IMR-90 (cell line): ENCODE measurements around the gene CHRNB4. TPM values are rescaled to one million over a fixed set of nuclear protein-coding genes. Genes with fewer than 3 reads are reported as not detected.

Experiments
- ATAC-seq: fragments of 200-7000 bp; cut with Tn5 transposase; 2 replicates; pipeline ENCODE4 v1.9.1; 2020; ENCODE audit warnings: low read depth, mild to moderate bottlenecking, moderate library complexity
- BruUV-seq: library from RNA; stranded (reverse); fragments of 400-500 nt; replicated peaks from 2 replicates; lab custom pipeline; 2021; lab: Mats Ljungman, UMichigan
- CTCF ChIA-PET: fragments of 300-600 bp; formaldehyde crosslinking; extraction: SDS; loops from one replicate; lab custom pipeline; 2021; ENCODE audit warnings: antibody characterized with exemption; lab: Yijun Ruan, JAX
- POLR2A ChIA-PET: fragments of 300-600 bp; sonication (Branson Sonifier 250); formaldehyde crosslinking; loops from one replicate; lab custom pipeline; 2022; ENCODE audit warnings: antibody characterized with exemption; ENCODE audit not compliant: unreplicated experiment; lab: Charles Lee
- DNase-seq: peaks from one replicate; pipeline ENCODE4 v3.0.0; 2013
- H2AFZ ChIP-seq: replicated peaks from 2 replicates; pipeline ENCODE3; 2013; ENCODE audit warnings: low read length, mild to moderate bottlenecking; ENCODE audit not compliant: poor library complexity
- H2AK5ac ChIP-seq: 2 replicates; pipeline ENCODE4 v1.6.1; 2013; ENCODE audit warnings: low read depth, low read length, inconsistent platforms
- H2AK9ac ChIP-seq: replicated peaks from 2 replicates; pipeline ENCODE3; 2013; ENCODE audit warnings: mild to moderate bottlenecking, low read depth, low read length, moderate library complexity; ENCODE audit not compliant: poor library complexity
- H2BK120ac ChIP-seq: 2 replicates; pipeline ENCODE4 v1.6.1; 2013; ENCODE audit warnings: low read depth, low read length, inconsistent platforms
- H2BK15ac ChIP-seq: 3 replicates; pipeline ENCODE4 v1.6.1; 2013; ENCODE audit warnings: low read depth, low read length, inconsistent platforms
- H2BK20ac ChIP-seq: 2 replicates; pipeline ENCODE4 v1.6.1; 2013; ENCODE audit warnings: low read depth, mild to moderate bottlenecking, inconsistent platforms, low read length, moderate library complexity
- H2BK5ac ChIP-seq: 2 replicates; pipeline ENCODE4 v1.6.1; 2013; ENCODE audit warnings: mild to moderate bottlenecking, low read depth, low read length, inconsistent platforms; ENCODE audit not compliant: poor library complexity, severe bottlenecking
- H3K14ac ChIP-seq: replicated peaks from 2 replicates; pipeline ENCODE4 v1.6.1; 2013; ENCODE audit warnings: low read depth, low read length, inconsistent platforms
- H3K18ac ChIP-seq: 2 replicates; pipeline ENCODE4 v1.6.1; 2013; ENCODE audit warnings: low read depth, low read length, control low read depth
- H3K23ac ChIP-seq: 2 replicates; pipeline ENCODE4 v1.6.1; 2013; ENCODE audit warnings: low read depth, low read length, inconsistent platforms
- H3K27ac ChIP-seq: 2 replicates; pipeline ENCODE4 v1.5.1; 2013; ENCODE audit warnings: mild to moderate bottlenecking, control low read depth, low read length; ENCODE audit not compliant: insufficient read depth
- H3K27me3 ChIP-seq: 2 replicates; pipeline ENCODE4 v1.6.1; 2013; ENCODE audit warnings: low read length; ENCODE audit not compliant: control insufficient read depth, insufficient read depth
- H3K36me3 ChIP-seq: 2 replicates; pipeline ENCODE4 v1.6.1; 2013; ENCODE audit warnings: low read length, mixed read lengths; ENCODE audit not compliant: control insufficient read depth, insufficient read depth
- H3K4ac ChIP-seq: 2 replicates; pipeline ENCODE4 v1.6.1; 2013; ENCODE audit warnings: low read depth, low read length, inconsistent platforms
- H3K4me1 ChIP-seq: 2 replicates; pipeline ENCODE4 v1.6.1; 2013; ENCODE audit warnings: low read length, mixed read lengths; ENCODE audit not compliant: control insufficient read depth, insufficient read depth
- H3K4me2 ChIP-seq: 2 replicates; pipeline ENCODE4 v1.6.1; 2013; ENCODE audit warnings: low read depth, mild to moderate bottlenecking, control low read depth, low read length, moderate library complexity
- H3K4me3 ChIP-seq: 2 replicates; pipeline ENCODE4 v1.5.1; 2013; ENCODE audit warnings: low read depth, mild to moderate bottlenecking, control low read depth, low read length, moderate library complexity; ENCODE audit not compliant: insufficient read depth
- H3K56ac ChIP-seq: 2 replicates; pipeline ENCODE4 v1.6.1; 2013; ENCODE audit warnings: low read length, inconsistent platforms; ENCODE audit not compliant: insufficient read depth; ENCODE audit errors: extremely low read depth
- H3K79me1 ChIP-seq, 2 experiments: 2 replicates each; pipeline ENCODE4 v1.6.1; 2013; ENCODE audit warnings: low read length in 2 of 2, inconsistent platforms in 1 of 2, low read depth in 1 of 2
- H3K9ac ChIP-seq: 2 replicates; pipeline ENCODE4 v1.6.1; 2013; ENCODE audit warnings: low read depth, low read length, control low read depth
- H3K9me1 ChIP-seq: 2 replicates; pipeline ENCODE4 v1.6.1; 2013; ENCODE audit warnings: low read length, inconsistent platforms; ENCODE audit not compliant: insufficient read depth
- H3K9me3 ChIP-seq: 2 replicates; pipeline ENCODE4 v1.6.1; 2013; ENCODE audit warnings: low read length; ENCODE audit not compliant: control insufficient read depth, insufficient read depth
- H4K20me1 ChIP-seq: 2 replicates; pipeline ENCODE4 v1.6.1; 2013; ENCODE audit warnings: low read length, inconsistent platforms; ENCODE audit not compliant: insufficient read depth
- H4K5ac ChIP-seq: 2 replicates; pipeline ENCODE4 v1.6.1; 2013; ENCODE audit warnings: mild to moderate bottlenecking, low read depth, low read length, control low read depth
- H4K8ac ChIP-seq, 2 experiments: 2 replicates each; pipeline ENCODE4 v1.6.1; 2013; ENCODE audit warnings: low read depth in 2 of 2, low read length in 2 of 2, control low read depth in 1 of 2, inconsistent platforms in 1 of 2
- H4K91ac ChIP-seq: 2 replicates; pipeline ENCODE4 v1.6.1; 2013; ENCODE audit warnings: low read depth, low read length, inconsistent platforms; ENCODE audit not compliant: insufficient read depth
- MXI1 ChIP-seq: IDR thresholded peaks from 2 replicates; pipeline ENCODE4 v1.6.1; 2012; ENCODE audit warnings: low read depth, mild to moderate bottlenecking, low read length, moderate library complexity, borderline replicate concordance
- WGBS, 2 experiments: methylation state at CpG; one replicate each; pipeline versions ENCODE4 v1.1.5 to v1.1.7; 2013; ENCODE audit warnings: missing lambda C conversion rate in 2 of 2; ENCODE audit not compliant: insufficient read length in 1 of 2; ENCODE audit errors: extremely low coverage in 2 of 2; 5-methylcytosine and 5-hydroxymethylcytosine counted together
- dilution Hi-C: fragments of 300-500 bp; cut with HindIII; formaldehyde crosslinking; loops from one replicate; pipeline ENCODE4 v1.14.3; 2018; ENCODE audit warnings: low sequenced_read_pairs; ENCODE audit not compliant: unreplicated experiment
- in situ Hi-C: fragments of 300-500 bp; cut with MboI; formaldehyde crosslinking; loops from 3 replicates; pipeline ENCODE4 v1.14.3; 2019; ENCODE audit warnings: low sequenced_read_pairs, inconsistent platforms, mixed read lengths
- intact Hi-C: fragments of 100-400 bp; cut with micrococcal nuclease; formaldehyde crosslinking; loops from 2 replicates; pipeline ENCODE4 v1.10.0; 2022
- polyA plus RNA-seq, 3 experiments: library from polyadenylated mRNA; depleted of rRNA; stranded (reverse); fragments of >200 nt; gene quantifications; 2 replicates each; pipeline ENCODE4 v1.2.3, GENCODE V29; 2012; ENCODE audit warnings: low replicate concordance in 1 of 3
- total RNA-seq: library from RNA; depleted of rRNA; stranded (reverse); fragments of >200 nt; gene quantifications from 2 replicates; pipeline ENCODE4 v1.2.3, GENCODE V29; 2012

Gene CHRNB4
- total and polyA plus RNA-seq, 2 of the 4 experiments (the other 2 are of a cell fraction) = not detected

DNA sequence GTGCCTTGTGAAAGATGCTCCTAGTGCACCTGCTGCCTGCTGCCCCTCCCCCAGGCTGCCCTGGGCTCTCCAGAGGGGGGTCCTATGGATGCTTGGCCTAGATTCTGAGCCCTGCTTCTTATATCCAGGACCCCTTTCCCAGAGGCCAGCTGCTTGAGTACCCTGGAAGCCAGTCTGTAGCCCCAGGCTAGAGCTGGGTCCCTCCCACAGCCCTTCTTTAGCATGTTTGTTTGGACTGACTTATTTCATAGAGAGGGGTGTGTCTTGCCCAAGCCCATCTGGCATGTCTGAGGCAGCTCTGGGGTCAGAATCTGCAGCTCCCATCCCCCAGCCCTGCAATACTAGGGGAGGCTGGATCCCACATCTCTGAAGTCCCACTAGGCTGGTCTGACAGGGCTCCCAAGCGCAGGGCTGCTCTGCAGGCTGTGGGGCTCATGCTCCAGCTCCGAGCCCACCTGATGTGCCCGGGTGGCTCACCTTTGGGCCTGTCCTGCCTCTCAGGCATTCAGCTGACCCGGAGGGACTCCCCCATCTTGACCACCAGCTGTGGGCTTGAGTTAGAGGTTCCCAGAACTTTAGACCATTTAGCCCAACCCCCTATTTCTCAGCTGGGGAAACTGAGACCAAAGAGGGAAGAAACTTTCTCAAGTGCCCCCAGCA lies 3.1 kb downstream of the CHRNB4 start:
- in situ Hi-C loops = no loop called here
- no peak for ATAC-seq
- no TSS peak for BruUV-seq

More for the DNA sequence above, 3.1 kb downstream of the CHRNB4 start:
- intact Hi-C loops (loop anchor here (1.0 to 5.0 kb wide), 3 partner anchors 71 to 546 kb away; no protein-coding TSS in a partner anchor), dilution Hi-C loops (no loop called here)
- no peak overlapping the region for H3K9ac ChIP-seq
- no peak for DNase-seq
- POLR2A ChIA-PET = no interaction called here
- H2AK5ac ChIP-seq = no peak overlapping the region
- no peak overlapping the region for H2AK9ac ChIP-seq
- TF ChIP-seq MXI1 = no peak
- H3K4ac ChIP-seq = no peak overlapping the region
- no peak overlapping the region for H3K18ac ChIP-seq
- no peak overlapping the region for H3K4me2 ChIP-seq
- H3K36me3 ChIP-seq = no peaks in the 10 kb centered on the region
- H2BK15ac ChIP-seq = no peak overlapping the region
- no peak overlapping the region for H4K8ac ChIP-seq
- no peaks in the 10 kb centered on the region for H3K4me1 ChIP-seq
- H3K23ac ChIP-seq = no peak overlapping the region
- WGBS, 2 experiments = 70% methylated on average over 3 of the region's 4 CpGs; no CpG with 5 or more reads in 1 of the 2 experiments
- H3K27ac ChIP-seq = no peak overlapping the region
- H2AFZ ChIP-seq = no peak overlapping the region
- H2BK5ac ChIP-seq = no peak overlapping the region
- H3K9me1 ChIP-seq = no peaks in the 10 kb centered on the region
- no peak overlapping the region for H3K56ac ChIP-seq
- no peaks in the 10 kb centered on the region for H3K79me1 ChIP-seq
- peaks cover 5% of the 10 kb centered on the region for H3K9me3 ChIP-seq
- no peak overlapping the region for H2BK20ac ChIP-seq
- no peak overlapping the region for H4K91ac ChIP-seq
- no peak overlapping the region for H4K5ac ChIP-seq
- no peaks in the 10 kb centered on the region for H4K20me1 ChIP-seq
- no peak overlapping the region for H3K14ac ChIP-seq
- CTCF ChIA-PET = interaction anchor here (1.0 kb wide), 1 partner anchor 14 kb away, joined by 3 read pairs; no protein-coding TSS in a partner anchor
- no peak overlapping the region for H3K4me3 ChIP-seq
- peaks cover 50% of the 10 kb centered on the region for H3K27me3 ChIP-seq
- no peak overlapping the region for H2BK120ac ChIP-seq
